Mesenteric fat pad (tissue), 1 donor: ENCODE measurements around the gene EXD3. TPM values are rescaled to one million over a fixed set of nuclear protein-coding genes. Genes with fewer than 3 reads are reported as not detected.

Source experiments
- DNase-seq: peaks from one replicate; pipeline ENCODE4 v3.0.0-alpha.2; 2020; ENCODE audit warnings: low spot score
- total RNA-seq: library from RNA; stranded (reverse); fragmentation: NEBNext Ultra II Directional; extraction: Animal tissue kit (Norgen Biotek cat#: 25700); gene quantifications from one replicate; pipeline ENCODE4 v1.2.1, GENCODE V29; 2021
- donor health status: DM: yes; HTN: yes; CAD: no.

The EXD3 gene
- total RNA-seq, 1 donor from 2014 or later: 14.9 TPM

DNA sequence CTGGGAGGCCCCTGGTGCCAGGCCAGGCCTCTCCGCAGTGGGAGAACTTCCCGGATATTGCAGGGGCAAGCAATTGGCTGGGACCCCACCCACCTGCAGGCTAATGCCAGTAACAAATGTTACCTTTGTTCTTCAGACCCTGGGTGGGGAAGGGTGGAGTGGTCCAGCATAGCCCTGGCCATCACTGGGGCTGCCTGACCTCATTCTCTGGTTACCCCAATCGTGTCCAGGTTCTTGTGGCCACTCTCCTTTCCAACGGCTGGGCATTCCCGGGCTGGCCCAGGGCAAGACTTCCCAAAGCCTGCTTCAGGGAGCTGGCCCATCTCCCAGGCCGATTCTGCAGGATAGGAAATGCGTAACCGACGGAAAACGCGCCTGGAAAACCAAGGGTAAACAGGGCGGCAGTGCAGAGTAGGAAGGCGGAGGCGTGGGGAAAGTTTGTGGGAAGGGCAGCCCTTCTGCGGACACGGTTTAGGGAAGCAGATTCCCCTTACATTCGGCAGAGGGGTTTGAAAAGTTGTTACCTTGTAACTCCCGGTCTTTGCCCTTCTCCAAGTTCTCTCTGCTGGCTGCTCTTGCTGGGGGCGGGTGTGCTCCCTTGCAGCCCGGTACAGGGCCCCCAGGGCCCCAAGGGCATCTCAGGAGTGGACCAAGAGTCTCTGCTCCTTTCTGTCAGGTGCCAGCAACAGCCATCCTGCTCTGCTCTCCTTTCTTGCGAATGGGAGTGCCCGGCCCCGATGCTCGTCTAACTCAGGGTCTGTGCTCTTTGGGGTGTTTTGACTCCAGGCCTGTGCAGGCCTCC lies 124.4 kb downstream of the EXD3 start:
- no peak for DNase-seq

DNA sequence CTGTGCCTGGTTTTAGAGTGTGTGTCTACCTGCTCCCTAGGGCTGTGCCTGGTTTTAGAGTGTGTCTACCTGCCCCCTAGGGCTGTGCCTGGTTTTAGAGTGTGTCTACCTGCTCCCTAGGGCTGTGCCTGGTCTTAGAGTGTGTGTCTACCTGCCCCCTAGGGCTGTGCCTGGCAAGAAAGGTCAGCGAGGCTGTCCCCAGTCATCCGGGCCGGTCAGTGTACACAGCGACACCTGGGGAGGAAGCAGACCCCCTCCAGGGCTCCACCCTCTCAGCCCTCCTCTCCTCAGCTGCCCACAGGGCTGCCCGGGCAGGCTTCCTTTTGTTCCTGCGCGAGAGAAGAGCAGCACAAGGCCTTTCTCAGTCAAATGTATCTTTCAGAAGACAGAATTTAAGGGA lies 125.0 kb downstream of the EXD3 start:
- no peak for DNase-seq

DNA sequence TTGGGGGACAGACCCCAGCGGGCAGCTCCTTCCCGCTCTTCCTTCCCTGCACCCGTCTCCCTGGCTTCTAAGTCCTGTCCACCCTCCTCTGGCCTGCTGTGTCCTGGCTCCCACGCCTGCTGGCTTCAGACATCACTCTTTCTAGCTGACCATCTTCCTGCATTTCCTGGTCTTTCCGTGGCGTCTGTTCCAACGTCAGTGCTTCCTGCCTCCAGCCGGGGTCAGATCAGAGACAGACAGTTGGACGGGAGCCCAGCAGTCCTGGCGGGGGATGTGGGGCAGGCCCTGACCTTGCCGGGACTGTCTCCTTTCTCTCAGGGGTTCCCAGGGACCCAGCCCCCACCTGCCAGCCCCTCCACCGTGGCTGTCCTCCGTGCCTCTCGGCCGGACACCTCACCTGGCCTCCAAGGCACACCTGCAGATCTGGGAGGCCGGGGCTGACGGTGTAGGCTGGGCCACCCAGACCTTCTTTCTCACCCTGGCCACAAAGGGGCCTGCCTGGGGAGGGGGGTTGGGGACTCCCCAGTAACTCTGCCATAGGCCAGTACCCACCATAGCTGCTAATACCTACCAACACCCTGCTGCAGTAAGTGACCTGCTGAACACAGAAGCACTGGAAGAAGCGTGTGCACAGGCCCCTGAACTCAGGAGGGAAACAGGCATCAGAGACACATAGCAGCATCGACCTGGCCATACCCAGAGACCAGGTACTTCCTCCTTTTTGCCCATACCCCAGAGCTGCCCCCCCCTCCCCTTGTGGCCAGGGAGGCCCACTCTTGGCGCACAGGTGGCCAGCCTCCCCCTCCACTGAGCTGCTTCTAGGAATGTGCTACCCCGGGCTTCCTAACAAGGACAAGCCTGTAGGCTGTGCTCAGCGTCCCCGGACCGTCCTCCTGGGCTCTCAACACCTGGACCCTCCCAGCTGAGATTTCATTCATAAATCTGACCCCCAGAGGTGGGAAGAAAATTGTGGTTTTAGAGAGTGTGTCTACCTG lies 126.0 kb downstream of the EXD3 start:
- no peak for DNase-seq

DNA sequence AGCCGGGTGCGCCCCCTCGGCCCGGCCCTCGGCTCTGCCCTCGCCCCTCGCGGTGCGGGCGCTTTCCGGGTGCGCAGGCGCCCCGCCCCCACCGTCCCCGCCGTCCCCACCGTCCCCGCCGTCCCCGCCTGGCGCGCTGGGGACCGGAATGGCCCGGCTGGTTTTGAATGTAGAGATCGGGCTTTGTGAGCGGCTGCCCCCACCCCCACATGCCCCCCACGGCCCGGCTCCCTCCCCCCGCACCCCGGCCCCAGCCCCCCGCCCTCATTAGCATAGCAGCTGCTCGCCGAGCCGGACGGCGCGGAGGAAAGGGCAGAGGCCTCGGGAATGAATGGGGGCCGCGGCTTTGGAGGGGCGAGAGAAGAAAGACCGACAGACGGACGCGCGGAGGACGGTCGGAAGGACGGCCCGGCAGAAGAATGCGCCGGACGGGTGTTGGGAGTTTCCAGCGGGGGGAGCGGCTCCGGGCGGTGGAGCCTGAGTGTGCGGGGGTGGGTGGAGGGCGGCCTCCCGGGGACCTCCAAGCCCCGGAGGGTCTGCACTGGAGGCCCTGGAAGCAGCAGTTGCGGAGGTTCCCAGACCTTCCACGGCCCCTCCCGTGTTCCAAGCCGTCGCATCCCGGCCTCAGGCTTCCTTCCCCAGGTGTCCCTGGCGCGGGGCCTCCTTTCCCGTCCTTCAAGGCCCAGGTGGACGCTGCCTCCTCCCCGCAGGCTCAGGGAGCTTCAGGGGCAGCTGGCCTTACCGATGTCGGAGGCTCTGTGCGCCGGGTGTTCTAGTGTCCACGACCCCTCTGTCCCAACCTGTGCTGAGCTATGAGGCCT lies 126.9 kb downstream of the EXD3 start:
- no peak for DNase-seq

DNA sequence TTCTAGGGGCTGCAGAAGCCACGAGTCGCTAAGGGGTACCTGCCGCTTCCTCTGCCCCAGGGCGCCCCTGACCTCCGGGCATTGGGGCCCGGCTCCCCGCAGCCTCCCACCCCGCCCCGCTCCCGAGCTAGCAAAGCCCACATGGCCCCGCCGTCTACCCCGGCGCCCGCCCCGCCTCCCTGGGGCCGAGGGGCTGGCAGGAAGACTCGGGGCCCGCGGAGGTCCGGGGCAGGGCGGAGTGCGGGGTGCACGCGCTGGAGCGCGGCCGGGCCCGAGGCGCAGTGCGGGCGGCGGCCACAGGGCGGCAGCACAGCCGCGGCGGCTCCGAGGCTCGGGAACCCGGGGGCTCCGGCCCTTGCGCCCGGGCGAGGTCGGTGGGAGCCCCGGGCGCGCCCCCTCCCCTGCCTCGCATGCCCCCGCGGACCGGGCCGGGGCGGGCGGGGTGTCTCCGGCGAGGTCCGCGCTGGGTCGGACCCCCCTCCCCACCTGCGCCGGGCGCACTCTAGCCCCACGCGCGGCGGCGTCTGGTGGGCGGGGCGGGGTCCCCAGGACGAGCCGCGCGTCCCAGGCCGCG lies 127.6 kb downstream of the EXD3 start:
- DNase-seq: no peak

- DNase-seq: no peak
Observed at GRCh38 chr9:137294681-137295237, 128.2 kb downstream of the EXD3 start.

- DNase-seq: no peak
Observed at GRCh38 chr9:137294091-137294680, 128.8 kb downstream of the EXD3 start.

GRCh38 chr9:137293482-137294090 lies 129.4 kb downstream of the EXD3 start:
- DNase-seq: no peak

GRCh38 chr9:137293094-137293481 lies 129.9 kb downstream of the EXD3 start:
- DNase-seq: no peak

GRCh38 chr9:137286975-137287383 lies 136.0 kb downstream of the EXD3 start:
- no peak for DNase-seq

DNA sequence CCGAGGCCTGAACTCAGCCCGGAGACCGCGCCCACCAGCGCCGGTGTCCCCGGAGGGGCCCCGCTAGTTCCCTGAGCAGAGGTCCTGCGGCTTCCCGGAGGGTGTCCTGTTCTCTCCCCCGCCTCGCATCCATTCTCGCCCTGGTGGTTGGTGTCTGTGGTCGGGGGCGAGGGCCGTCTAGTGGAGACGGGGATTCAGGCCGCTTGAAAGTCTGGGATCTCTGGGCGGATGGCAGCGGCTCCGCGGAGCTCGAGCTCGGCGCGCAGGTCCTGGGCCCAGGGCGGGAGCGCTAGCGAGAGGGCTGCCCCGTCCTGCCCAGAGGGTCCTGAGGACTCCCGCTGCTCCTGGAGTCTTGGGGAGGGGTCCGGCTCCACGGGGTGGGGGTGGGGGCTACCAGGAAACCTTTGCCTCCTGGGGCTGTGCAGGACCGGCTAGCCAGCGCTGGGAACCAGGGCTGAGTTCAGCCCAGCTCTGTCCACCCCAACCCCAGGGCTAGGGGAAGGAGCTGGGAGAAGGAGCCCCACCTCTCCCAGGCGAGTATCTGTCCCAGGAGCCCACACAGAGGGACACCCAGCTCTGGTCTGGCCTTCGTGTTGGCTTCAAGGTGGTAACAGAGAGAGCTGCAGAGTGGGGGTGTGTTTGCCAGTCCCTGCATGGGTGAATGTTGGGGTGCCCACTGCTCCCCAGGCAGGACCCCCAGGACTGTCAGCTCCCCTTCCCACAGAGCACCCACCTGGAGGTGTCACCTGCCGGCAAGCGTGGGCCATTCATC lies 141.4 kb downstream of the EXD3 start:
- DNase-seq: no peak

DNA sequence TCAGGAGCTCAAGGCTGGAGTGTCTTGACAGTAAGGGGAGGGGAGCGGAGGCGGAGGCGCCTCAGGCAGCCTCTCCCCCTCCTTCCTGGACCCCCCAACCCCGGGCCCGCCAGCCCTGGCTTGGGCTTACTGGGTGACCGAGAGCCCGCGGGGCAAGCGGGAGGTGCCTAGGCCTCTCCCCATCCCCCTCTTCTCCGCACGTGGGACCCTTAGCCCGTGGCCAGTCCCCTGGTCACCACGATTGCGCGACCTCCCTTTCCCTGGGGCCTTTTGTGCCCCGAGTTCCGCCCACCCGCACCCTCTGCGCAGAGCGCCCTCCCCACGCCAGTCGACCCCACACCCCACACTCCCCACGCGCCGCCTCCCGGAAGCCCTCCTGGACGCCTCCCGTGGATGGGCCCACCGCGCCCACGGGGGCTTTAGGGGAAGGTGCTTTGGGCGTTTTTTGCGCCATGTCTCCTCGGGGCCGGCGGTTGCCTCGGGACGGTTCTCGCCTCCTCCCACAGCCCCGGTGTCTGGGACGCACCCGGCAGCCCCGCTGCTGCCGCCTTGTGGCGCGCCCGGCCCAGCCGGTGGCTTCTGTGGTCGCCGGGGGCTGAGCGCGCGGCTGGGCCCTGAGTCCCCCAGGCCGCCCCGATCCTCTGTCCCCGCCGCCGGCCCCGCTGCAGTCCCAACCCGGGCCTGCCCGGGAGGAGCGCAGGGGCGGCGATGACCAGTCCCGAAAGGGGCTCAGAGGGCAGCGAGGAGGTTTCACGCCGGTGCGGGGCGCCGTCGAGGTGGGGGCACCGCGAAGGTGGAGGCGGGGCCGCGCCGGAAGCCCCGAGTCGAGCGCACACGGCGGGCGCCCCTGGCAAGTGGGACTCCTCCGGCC lies 142.3 kb downstream of the EXD3 start:
- DNase-seq: no peak

GRCh38 chr9:137279741-137280473 lies 143.1 kb downstream of the EXD3 start:
- no peak for DNase-seq

GRCh38 chr9:137278721-137279711 lies 143.9 kb downstream of the EXD3 start:
- peak; percentile 89 for DNase-seq

DNA sequence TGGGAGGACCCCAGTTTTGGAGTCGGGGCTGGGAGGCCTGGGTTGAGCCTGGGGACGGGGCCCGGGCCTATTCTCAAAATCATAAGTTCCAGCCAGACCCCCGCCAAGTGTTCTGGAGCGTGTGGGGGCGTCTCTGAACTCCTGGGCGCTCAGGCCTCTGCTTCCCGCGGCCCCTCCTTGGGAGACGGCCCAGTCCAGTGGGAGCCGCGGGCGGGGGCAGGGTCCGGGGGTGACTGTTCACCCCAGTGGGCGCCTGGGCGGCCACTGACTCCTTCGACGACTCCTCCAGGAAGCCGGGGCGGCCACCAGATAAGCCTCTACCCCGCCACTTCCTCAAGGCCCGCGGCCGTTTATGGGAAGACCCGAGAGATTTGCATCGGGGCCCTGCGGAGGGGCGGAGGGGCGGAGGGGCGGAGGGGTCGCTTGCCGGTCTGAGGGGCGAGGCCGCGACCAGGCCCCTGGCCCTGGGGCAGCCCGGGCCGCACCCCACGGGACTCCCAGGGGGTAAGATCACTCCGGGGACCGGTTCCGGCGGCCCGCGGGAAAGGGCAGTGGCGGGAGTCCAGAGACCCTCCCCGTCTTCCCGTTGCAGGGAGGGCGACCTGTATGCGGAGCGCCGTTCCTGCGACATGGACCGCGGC lies 144.8 kb downstream of the EXD3 start:
- peak; percentile 90 for DNase-seq
